PFSK-1 (cell line): Measurements from ENCODE around the gene VAV2.

Experiments used
- FOXP2 ChIP-seq: optimal IDR thresholded peaks from 2 replicates; pipeline ENCODE3; 2011; ENCODE audit warnings: borderline replicate concordance, control low read depth, inconsistent platforms; ENCODE audit not compliant: insufficient read depth; ENCODE audit errors: extremely low read length, extremely low read depth
- POLR2AphosphoS5 ChIP-seq: IDR thresholded peaks from 2 replicates; pipeline ENCODE4 v1.6.1; 2012; ENCODE audit warnings: low read depth, mild to moderate bottlenecking, control low read depth, low read length, moderate library complexity
- REST ChIP-seq, 2 experiments: IDR thresholded peaks; 2 replicates each; pipeline versions ENCODE4 v1.6.1 to v1.8.0; 2011 to 2012; ENCODE audit warnings: low read depth in 2 of 2, low read length in 2 of 2, control low read depth in 1 of 2, inconsistent platforms in 1 of 2, mild to moderate bottlenecking in 1 of 2, moderate library complexity in 1 of 2; ENCODE audit not compliant: insufficient read depth in 1 of 2
- SIN3A ChIP-seq: IDR thresholded peaks from 2 replicates; pipeline ENCODE4 v1.6.1; 2012; ENCODE audit warnings: mild to moderate bottlenecking, low read length, moderate library complexity, borderline replicate concordance; ENCODE audit not compliant: insufficient read depth
- TAF1 ChIP-seq: IDR thresholded peaks from 2 replicates; pipeline ENCODE4 v1.6.1; 2012; ENCODE audit warnings: low read length, control low read depth, borderline replicate concordance; ENCODE audit not compliant: insufficient read depth

- no peak for TF ChIP-seq REST (IDR thresholded peaks at IDR 0.05; ENCODE audit: insufficient read depth in 1 of 2, low read depth in 2 of 2, low read length in 2 of 2)
- TF ChIP-seq TAF1 = no peak
- no peak for TF ChIP-seq POLR2AphosphoS5
- no peak for TF ChIP-seq SIN3A
- TF ChIP-seq FOXP2 = no peak
Measured at GRCh38 chr9:133811471-133811870, 180.7 kb downstream of the VAV2 start.
